ENCODE results near the gene SLC41A1. TPM values are rescaled to one million over a fixed set of nuclear protein-coding genes. Genes with fewer than 3 reads are reported as not detected.

SLC41A1 gene
- total RNA-seq, 4 donors from 2014 or later: 10.3 to 23.2 (median 15.6) TPM

DNA sequence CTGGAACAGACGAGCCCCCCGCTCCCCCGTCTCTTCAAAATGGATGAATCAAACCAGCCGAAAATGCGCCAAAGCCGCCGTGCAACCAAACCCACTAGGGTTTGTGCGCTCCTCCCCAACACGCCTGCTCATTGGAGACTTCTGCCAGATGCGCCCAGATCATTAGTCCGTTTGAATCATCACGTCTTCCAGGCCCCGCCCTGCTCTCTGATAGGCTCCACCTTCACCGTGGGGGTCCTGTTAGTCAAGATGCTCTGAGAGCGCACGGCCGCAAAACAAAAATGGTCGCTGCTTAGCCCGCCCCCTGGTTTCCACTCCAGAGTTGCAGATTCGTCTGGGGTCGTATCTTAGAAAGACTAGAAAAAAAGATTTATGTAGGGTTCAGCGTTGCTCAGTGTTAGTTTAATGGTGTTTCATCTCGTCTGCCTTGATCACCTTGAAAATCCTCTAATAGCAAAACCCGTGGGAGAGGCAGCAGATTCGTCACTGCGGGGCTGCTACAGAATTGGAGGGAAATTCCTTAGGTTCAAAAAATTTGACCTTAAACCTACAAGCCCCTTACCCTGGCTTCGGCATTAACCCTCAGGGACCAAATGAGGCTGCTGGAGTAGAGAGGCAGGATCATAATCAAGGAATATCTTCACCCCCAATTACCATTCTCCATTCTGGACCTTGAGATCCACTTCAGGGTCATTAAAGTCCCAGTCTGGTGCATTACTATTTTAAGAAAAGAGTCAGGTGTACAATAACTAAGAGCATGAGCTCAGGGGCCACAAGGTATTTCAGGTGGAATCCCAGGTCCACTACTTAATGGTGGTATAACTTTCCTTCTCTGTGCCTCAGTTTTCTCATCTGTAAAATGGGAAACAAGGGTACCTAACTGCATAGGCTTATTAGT is 62.6 kb downstream of the SLC41A1 start, which contains the start of gene NUCKS1:
Gene NUCKS1 (minus strand): TSS at position 45 of the 898 bp plus-strand sequence. CDS start 209 bp downstream, outside the sequence.
- TF ChIP-seq, protein P1, sequence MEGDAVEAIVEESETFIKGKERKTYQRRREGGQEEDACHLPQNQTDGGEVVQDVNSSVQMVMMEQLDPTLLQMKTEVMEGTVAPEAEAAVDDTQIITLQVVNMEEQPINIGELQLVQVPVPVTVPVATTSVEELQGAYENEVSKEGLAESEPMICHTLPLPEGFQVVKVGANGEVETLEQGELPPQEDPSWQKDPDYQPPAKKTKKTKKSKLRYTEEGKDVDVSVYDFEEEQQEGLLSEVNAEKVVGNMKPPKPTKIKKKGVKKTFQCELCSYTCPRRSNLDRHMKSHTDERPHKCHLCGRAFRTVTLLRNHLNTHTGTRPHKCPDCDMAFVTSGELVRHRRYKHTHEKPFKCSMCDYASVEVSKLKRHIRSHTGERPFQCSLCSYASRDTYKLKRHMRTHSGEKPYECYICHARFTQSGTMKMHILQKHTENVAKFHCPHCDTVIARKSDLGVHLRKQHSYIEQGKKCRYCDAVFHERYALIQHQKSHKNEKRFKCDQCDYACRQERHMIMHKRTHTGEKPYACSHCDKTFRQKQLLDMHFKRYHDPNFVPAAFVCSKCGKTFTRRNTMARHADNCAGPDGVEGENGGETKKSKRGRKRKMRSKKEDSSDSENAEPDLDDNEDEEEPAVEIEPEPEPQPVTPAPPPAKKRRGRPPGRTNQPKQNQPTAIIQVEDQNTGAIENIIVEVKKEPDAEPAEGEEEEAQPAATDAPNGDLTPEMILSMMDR (IDR thresholded peaks at IDR 0.05; ENCODE audit: low read depth): no peak

GRCh38 chr1:205749234-205750137 is 63.5 kb downstream of the SLC41A1 start:
- TF ChIP-seq, protein P1 (IDR thresholded peaks at IDR 0.05; ENCODE audit: low read depth): no peak

DNA sequence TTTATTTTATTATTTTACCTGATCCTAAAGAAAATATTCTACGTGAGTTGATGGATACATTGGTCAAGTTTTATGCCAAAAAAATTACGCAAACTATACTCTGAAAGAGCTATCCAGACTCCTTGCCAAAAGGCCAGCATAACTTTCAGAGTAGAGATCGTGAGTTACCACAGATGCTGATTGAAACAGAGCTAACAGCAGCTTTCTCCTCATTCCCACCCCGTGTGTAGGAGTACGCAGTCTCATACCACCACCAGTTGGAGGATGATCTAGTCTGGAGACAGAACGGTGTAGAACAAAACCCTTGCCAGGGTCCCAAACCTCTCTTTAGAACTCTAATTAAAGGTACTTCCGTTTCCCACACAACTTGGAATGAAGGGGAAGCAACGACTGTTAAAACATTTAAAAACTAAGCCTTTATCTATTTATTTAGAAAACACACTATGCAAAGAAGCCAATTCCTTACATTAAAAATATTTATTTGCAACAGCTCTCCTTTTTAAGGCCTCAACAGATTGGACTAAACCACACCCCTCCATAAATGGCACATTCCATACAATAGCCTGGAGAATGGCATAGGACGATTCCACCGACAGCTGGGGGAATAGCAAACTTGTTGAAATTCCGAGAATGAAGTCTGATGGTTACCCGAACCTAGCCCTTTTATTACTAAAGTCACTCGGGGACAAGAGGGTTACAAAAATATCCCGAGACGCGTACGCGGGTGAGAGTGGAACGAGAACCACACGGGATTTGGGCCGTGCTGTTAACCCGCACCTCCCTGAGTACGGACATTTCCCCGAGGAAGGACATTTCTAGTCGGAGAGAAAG is 64.4 kb downstream of the SLC41A1 start:
- TF ChIP-seq, protein P1 (IDR thresholded peaks at IDR 0.05; ENCODE audit: low read depth): no peak

- TF ChIP-seq, protein P1 (IDR thresholded peaks at IDR 0.05; ENCODE audit: low read depth): no peak
Observed at GRCh38 chr1:205746757-205747412, 66.1 kb downstream of the SLC41A1 start.

DNA sequence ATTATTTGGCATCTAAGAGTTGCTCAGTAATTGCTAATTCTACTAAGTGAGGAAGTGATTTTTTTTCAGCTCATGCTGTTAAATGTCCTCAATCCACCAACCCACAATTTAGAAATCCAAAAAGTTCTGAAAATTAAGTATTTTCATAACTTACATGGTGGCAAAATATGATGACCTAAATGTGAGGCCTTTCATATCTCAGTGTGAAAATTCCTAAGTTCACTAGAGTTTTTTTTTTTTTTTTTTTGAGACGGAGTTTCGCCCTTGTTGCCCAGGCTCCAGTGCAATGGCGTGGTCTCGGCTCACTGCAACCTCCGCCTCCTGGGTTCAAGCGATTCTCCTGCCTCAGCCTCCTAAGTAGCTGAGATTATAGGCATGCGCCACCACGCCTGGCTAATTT is 68.6 kb downstream of the SLC41A1 start:
- TF ChIP-seq, protein P1 (IDR thresholded peaks at IDR 0.05; ENCODE audit: low read depth): no peak

GRCh38 chr1:205743977-205744376 is 69.0 kb downstream of the SLC41A1 start:
- TF ChIP-seq, protein P1 (IDR thresholded peaks at IDR 0.05; ENCODE audit: low read depth): no peak
